ENCODE data around the gene FBXO31. TPM values are rescaled to one million over a fixed set of nuclear protein-coding genes. Genes with fewer than 3 reads are reported as not detected.
A peak's percentile ranks its signal among the peaks of the same experiment; 100 is the strongest.
"Not testable (repeated sequence)": the region's sequence is repeated elsewhere in the genome, so short reads cannot be mapped to it uniquely, and the experiment has no call there.

The FBXO31 gene
- total RNA-seq, 2 donors from 2014 or later, result 25.3 to 36.0 TPM

DNA sequence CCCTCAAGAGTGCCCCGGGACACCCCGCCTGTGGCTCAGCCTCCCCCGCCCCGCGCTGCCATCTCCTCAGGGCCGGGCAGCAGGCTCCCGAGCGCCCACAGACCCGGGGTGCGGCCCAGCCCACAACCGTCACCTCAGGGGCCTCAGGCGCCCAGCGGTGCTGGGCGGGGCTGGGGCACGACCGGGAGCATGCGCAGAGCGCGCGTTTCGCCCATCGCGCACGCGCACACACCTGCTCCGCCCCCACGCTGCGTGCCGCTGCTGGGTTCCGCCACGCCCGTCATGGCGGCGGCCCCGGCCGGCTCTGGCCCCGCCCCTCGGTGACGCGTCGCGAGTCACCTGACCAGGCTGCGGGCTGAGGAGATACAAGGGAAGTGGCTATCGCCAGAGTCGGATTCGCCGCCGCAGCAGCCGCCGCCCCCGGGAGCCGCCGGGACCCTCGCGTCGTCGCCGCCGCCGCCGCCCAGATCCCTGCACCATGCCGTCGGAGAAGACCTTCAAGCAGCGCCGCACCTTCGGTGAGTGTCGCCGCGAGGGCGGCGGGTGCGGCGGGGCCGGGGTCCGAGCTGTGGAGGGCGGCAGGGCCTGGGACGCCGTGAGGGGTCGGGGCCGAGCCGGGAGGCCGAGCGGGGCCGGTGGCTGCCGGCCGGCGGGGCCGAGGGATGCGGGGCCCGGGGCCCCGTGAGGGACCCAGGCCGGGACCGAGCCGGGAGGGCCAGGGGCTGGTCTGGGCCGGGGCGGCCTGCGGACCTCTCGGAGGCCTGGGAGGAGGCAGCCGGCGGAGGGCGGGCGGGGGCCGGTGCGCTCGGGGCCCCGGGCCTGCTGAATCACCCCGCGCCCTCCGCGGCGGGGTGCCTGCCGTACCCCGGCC lies 8.6 kb upstream of the FBXO31 start, which contains the start of gene MAP1LC3B:
TSS of gene MAP1LC3B (plus strand) at position 387 of the 871 bp plus-strand sequence. CDS start at position 479, 92 bp downstream.
- Mint-ChIP-seq H3K27ac (peak within 1 kb of the TSS; percentile 94), H3K36me3 (peaks cover 8 to 21% of the 10 kb centered on the region in 2 donors), H3K9me3 (no peaks in the 10 kb centered on the region)
- ATAC-seq, result peak; percentile 73 to 75
- peak; percentile 99 to 100 for DNase-seq (ENCODE audit: low spot score in 2 of 2)

DNA sequence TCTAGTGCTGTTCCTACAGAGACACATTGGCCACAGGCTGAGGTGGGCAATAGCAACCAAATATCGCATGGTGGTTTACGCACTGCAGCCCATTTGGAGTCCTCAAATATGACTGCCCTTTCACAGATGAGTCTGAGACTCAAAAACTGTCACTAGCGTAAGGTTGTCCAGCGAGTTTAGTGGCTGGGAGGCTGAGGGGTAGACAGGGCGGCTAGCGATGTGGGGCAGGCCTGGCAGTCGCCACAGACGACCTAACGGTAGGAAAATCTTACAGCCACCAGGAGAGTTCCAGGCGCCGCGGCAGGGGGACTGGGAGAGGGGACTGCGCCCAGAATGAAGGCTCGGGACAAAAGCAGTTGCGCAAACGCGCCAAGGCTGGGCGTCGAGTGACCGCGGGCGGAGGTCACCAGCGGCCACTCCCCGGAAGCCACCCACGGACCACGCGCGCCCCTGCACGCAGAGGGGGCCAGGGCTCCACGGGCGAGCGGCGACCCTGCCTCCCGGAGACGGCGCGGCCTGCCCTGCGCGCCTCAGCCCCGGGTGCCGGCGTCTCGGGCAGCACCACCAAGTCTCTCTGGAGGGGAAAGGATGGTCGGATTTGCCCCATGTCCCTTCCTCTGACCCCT lies 7.9 kb upstream of the FBXO31 start:
- Mint-ChIP-seq H3K9me3 (no peaks in the 10 kb centered on the region), H3K36me3 (peaks cover 8 to 21% of the 10 kb centered on the region in 2 donors), H3K27ac (peak overlapping the region; percentile 94)
- DNase-seq (ENCODE audit: low spot score in 2 of 2) (no peak), ATAC-seq (peak in 1 of 2 donors; percentile 25)

DNA sequence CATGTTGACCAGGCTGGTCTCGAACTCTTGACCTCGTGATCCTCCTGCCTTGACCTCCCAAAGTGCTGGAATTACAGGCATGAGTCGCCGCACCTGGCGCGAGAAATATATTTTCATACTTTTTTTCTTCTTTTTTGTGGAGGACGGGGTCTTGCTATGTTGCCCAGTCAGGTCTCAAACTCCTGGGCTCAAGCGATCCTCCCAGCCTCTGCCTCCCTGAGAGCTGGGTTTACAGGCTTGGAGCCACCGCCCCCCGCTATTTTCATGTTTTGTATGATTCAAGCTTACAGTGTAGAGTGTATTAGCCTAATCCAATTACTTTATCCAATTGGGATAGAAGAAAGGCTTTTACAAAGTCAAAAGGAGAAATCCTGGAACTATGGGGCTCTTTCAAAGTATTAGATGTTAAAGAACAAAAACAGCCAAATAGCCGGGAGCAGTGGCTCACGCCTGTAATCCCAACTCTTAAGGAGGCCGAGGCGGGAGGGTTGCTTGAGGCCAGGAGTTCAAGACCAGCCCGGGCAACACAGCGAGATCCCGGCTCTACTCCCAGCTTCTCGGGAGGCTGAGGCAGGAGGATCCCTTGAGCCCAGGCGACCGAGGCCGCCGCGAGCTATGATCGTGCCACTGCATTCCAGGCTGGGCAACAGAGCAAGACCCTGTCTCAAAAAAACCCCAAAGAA lies 7.2 kb upstream of the FBXO31 start:
- Mint-ChIP-seq H3K9me3 (no peaks in the 10 kb centered on the region), H3K27ac (peak overlapping the region; percentile 94), H3K36me3 (peaks cover 8 to 21% of the 10 kb centered on the region in 2 donors)
- ATAC-seq (no peak), DNase-seq (ENCODE audit: low spot score in 2 of 2) (no peak)

DNA sequence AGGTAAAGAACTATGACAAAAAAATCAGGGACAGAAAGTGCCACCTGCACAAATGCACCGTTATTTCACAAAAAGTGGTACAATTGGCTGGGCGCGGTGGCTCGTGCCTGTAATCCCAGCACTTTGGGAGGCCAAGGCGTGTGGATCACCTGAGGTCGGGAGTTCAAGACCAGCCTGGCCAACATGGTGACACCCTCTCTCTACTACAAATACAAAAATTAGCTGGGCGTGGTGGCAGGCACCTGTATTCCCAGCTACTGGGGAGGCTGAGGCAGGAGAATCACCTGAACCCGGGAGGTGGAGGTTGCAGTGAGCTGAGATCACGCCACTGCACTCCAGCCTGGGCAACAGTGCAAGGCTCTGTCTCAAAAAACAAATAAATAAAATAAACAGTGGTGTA lies 6.3 kb upstream of the FBXO31 start:
- not testable (repeated sequence) for DNase-seq (ENCODE audit: low spot score in 2 of 2); ATAC-seq; H3K9me3 Mint-ChIP-seq
- peaks cover 8 to 16% of the 10 kb centered on the region in 2 donors for H3K36me3 Mint-ChIP-seq
- H3K27ac Mint-ChIP-seq, result peak overlapping the region; percentile 72 to 95

DNA sequence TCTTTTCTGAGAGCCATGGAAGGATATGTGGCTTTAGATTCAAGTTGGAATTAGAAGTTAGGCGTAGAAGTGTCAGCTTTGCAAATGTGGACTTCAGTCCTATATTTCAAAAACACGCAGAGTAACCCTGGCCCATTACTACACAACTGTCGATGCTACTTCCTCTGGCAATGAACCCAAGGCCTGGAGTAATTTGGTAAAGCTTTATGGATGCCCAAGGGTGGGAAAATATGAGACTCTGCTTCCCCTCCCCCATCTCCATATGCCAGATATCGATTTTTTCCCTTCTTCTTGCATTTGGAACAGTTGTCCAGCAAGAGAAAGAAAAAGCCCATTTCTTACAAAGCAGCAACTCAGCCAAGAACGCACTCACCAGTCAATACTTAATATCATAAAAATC lies 5.7 kb upstream of the FBXO31 start:
- no peak for ATAC-seq
- Mint-ChIP-seq H3K36me3 (peaks cover 8 to 11% of the 10 kb centered on the region in 2 donors), H3K27ac (peak overlapping the region; percentile 72 to 95), H3K9me3 (no peaks in the 10 kb centered on the region)
- DNase-seq (ENCODE audit: low spot score in 2 of 2), result no peak

DNA sequence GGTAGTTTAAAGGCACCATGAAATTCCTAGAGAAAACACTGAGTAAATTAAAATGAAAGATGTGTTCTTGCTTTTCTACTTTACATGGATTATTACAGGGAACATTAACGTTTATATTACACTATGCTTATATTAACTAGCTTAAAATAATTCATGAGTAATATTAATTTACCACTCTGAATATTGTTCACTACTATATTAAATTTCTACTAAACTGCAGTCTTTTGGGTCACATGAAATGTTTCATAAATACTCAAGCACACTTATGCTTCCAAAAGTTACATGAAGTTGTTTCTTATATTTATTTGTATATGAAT lies 5.2 kb upstream of the FBXO31 start:
- DNase-seq (ENCODE audit: low spot score in 2 of 2) (no peak), ATAC-seq (no peak)
- H3K36me3 Mint-ChIP-seq, result peaks cover 7 to 8% of the 10 kb centered on the region in 2 donors
- H3K27ac Mint-ChIP-seq, result peak overlapping the region; percentile 95 to 97
- no peaks in the 10 kb centered on the region for H3K9me3 Mint-ChIP-seq

DNA sequence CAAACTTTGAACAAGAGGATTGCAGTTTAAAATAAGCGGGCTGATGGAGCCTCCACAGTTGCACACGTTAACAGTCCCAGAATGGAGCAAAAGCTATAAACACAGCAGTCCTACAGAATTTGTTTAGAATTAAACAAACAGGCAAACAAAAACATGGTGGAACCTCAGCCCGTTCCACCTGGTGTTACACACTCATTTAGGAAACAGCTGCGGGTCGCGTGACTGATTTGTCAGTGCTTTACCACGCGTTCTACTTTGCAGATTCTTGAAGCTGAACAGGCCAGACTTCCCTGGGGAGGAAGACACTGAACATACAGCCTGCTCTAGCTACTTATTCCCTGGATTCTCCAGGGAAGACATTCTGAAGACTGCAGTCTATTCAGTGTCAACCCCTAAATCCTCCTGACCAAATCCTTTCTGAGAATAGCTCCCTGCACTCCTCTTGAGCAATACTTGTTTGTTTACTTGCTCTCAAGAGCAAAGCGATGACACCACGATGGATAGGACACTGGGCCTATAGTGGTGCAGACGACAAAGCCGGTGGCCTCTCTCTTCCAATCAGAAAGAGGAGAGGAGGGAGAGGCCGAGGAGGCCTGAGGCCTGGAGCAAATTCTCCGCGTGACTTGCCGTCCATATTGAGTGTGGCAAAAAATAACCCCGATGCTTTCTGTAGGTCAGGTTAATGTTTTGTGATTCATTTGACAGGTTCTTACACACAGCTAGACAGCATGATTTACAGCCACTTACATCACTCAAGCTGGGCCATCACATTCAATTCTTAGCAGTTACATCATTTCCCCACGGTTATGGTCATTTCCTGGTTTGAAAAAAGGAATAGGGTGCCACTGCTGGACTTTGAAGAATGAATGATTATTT lies 4.6 kb upstream of the FBXO31 start:
- H3K9me3 Mint-ChIP-seq, result no peaks in the 10 kb centered on the region
- peak; percentile 68 to 74 for ATAC-seq

DNA sequence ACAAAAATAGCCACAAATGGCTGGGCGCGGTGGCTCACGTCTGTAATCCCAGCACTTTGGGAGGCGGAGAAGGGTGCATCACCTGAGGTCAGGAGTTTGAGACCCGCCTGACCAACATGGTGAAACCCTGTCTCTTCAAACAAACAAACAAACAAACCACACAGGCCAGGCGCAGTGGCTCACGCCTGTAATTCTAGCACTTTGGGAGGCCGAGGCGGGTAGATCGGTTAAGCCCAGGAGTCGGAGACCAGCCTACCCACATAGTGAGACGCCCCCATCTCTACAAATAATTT lies 1.2 kb upstream of the FBXO31 start:
- H3K9me3 Mint-ChIP-seq; ATAC-seq; DNase-seq (ENCODE audit: low spot score in 2 of 2): not testable (repeated sequence)

More for the DNA sequence above, 4.6 kb upstream of the FBXO31 start:
- peak overlapping the region; percentile 95 to 97 for H3K27ac Mint-ChIP-seq
- DNase-seq (ENCODE audit: low spot score in 2 of 2), result peak; percentile 75 to 90
- peaks cover 1 to 2% of the 10 kb centered on the region in 2 donors for H3K36me3 Mint-ChIP-seq

DNA sequence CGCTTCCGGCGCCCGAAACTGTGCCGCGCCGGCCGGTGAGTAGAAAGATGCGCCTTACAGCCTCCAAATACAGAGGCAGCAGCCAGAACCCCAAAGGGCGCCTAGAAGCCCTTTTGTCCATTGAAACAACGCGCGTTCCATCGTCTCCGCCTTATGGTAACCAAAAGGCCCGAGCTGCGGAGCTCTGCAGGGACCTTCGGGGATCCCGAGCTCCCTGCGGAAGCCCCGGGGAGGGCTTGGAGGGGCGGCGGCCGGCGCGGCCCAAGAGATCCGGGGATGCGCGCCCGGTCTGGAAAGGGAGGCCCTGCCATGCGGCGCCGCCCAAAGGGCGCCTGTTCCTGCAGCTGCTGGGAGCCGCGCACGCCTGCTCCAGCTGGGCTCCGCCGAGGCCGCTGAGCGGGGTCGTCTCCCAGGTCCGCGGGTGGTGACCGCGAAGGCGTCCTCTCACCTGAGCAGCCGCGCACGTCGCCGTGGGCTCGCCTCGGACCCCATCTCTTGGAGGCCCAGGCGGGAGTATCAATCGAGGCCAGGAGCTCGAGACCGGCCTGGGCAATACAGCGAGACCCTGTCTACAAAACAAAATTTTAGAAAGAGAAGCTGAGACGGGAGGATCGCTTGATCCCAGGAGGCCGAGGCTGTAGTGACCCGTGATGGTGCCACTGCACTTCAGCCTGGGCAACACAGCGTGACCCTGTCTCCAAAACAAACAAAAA lies 742 bp upstream of the FBXO31 start:
- ATAC-seq, result peak; percentile 3 to 5
- peak overlapping the region; percentile 100 for H3K27ac Mint-ChIP-seq
- H3K36me3 Mint-ChIP-seq, result peaks cover 0 to 7% of the 10 kb centered on the region in 2 donors
- H3K9me3 Mint-ChIP-seq, result no peaks in the 10 kb centered on the region
- no peak for DNase-seq (ENCODE audit: low spot score in 2 of 2)

More for the DNA sequence above, 1.2 kb upstream of the FBXO31 start:
- H3K27ac Mint-ChIP-seq, result peak overlapping the region; percentile 82 to 100
- H3K36me3 Mint-ChIP-seq, result not testable (repeated sequence)

DNA sequence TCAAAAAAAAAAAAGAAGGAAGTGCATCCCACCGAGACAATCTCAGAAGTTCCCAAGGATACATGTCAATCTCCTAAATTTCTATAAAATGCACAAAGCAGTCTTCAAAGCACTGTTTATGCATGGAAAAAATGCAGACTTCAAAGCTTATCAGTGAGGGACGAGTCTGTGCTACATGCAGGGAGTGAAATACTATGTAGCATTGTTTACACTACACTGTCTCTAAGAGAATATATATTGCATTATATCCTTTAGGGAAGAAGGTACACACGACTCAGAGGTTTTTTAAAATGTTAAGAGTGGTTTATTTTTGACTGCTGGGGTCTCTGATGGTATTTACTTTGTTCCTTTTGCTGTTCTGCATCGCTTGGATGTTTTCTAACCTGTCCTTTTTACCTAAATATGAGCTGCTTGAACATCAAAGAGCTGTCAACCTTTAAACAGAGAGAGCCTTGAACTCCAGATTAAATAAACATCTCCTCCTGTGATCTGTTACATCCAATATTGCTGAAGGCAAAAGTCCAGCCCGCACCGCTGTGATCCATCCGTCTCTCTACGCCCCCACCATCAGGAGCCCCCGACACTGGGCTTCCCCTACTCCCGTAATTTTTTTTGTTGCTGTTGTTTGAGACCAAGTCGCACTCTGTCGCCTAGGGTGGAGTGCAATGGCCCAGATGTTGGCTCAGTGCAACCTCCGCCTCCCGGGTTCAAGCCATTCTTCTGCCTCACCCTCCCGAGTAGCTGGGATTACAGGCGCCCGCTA lies 1.4 kb downstream of the FBXO31 start:
- no peak for DNase-seq (ENCODE audit: low spot score in 2 of 2)
- Mint-ChIP-seq H3K27ac (peak overlapping the region; percentile 90 to 95), H3K36me3 (peaks cover 0 to 7% of the 10 kb centered on the region in 2 donors), H3K9me3 (no peaks in the 10 kb centered on the region)
- ATAC-seq, result no peak

DNA sequence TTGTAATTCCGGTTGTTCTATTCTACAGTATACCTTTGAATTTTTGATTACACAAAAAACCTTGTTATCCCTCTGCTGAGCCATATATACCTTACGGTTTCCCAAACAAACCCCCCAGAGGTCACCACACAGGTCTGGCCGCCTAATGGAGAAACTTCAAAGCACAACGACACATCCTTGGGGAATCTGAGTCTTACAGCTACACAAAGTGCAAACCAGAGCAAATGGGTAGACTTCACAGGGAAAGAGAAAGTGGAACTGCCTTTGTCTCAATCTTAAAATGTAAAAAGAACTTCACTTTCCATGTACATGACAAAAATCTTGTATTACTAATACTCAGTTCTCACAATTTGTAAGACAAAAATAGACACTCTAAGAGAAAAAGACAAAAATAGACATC lies 2.7 kb downstream of the FBXO31 start:
- Mint-ChIP-seq H3K36me3 (peaks cover 0 to 7% of the 10 kb centered on the region in 2 donors), H3K9me3 (no peaks in the 10 kb centered on the region), H3K27ac (peak overlapping the region; percentile 72 to 93)
- no peak for DNase-seq (ENCODE audit: low spot score in 2 of 2)
- ATAC-seq, result no peak

DNA sequence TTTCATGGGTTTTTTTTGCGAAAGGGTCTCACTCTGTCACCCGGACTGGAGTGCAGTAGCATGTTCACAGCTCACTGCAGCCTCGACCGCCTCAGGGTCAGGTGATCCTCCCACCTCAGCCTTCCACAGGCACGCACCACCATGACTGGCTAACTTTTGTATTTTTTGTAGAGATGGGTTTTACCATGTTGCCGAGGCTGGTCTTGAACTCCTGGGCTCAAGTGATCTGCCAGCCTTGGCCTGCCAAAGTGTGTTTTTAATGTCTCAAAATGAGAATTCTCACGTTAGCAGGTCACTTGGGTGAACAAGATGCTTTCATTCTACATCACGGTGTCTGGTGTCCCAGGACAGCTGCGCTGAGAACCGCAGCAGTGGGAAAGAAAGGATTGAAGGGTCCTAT lies 3.2 kb downstream of the FBXO31 start:
- Mint-ChIP-seq H3K27ac (peak overlapping the region in 1 of 2 donors; percentile 72), H3K9me3 (no peaks in the 10 kb centered on the region), H3K36me3 (peaks cover 0 to 7% of the 10 kb centered on the region in 2 donors)
- ATAC-seq, result no peak
- no peak for DNase-seq (ENCODE audit: low spot score in 2 of 2)

DNA sequence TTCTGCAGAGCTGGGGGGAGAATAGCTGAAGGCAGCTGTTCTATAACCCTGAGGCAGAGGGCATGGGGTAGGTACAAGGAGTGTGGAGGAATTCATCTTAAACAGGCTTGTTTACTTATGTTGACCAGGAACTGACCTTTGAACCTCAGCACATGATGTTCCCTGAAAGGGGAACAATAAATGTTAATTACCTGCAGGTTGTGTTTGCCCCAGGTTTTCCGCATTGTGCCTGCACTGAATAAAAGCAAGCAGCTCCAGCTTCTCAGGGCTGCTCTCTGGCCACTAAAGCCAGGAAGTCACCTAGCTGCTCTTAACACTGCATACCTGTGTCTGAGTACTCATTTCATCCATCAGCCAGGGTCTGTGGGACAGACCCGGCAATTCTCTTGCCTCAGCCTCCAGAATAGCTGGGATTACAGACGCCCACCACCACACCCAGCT lies 4.2 kb downstream of the FBXO31 start:
- not testable (repeated sequence) for DNase-seq (ENCODE audit: low spot score in 2 of 2); H3K9me3 Mint-ChIP-seq; H3K36me3 Mint-ChIP-seq; ATAC-seq
- peak overlapping the region in 1 of 2 donors; percentile 50 for H3K27ac Mint-ChIP-seq

DNA sequence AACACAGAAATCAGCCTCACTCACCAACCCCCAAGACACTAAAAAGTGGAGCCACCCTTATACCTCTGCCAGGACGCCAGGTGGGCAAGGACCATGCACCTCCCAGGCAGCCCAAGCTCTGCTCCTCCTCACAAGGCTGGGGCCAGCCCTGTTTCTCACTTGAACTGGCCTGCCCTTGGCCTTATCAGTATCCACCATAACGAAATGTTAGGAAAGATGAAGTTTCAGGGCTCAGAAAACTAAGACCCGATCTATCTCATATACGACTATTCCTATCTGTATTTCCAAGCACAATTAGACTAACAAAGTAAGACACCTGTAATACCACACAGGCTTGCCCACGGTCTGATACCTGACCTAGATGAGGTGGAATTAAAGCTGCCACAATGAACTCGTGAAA lies 6.9 kb downstream of the FBXO31 start:
- ATAC-seq (no peak), DNase-seq (ENCODE audit: low spot score in 2 of 2) (no peak)
- no peaks in the 10 kb centered on the region for H3K36me3 Mint-ChIP-seq
- no peaks in the 10 kb centered on the region for H3K9me3 Mint-ChIP-seq
- peak overlapping the region; percentile 29 to 68 for H3K27ac Mint-ChIP-seq

Data from activated naive CD4-positive, alpha-beta T cell treated with anti-CD3 and anti-CD28 coated beads, Interleukin-2, amount 50 U/mL, for 72 hours (primary cell).